ENCODE data around the gene GCDH. TPM values are rescaled to one million over a fixed set of nuclear protein-coding genes. Genes with fewer than 3 reads are reported as not detected.

The GCDH gene
- total RNA-seq, 2 donors from 2014 or later = 58.1 to 62.9 TPM

DNA sequence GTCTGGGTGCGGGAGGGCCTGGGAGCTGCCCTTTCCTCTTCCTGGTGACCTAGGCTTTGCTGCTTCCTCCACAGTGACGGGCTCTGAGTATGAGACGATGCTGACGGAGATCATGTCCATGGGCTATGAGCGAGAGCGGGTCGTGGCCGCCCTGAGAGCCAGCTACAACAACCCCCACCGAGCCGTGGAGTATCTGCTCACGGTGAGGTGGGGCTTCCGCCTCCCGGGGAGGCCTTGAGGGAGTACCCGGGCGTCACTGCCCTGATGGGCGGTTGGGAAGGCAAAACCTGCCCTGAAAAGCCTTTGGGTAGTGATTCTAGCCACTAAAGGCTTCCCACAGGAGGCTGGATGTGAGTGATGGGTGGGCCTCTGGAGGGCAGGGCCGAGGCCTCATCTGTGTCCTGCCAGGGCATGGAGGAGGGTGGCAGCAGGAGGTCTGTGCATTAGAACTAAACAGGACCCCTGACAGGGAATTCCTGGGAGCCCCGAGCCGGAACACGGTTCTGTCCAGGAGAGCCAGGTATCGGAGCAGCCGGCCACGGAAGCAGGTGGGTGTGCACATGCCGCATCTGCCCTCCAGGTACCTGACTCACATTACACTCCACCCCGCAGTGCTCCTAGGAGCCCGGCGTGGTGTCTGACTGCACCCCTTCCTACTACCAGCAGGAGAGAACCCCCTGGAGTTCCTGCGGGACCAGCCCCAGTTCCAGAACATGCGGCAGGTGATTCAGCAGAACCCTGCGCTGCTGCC is 57.8 kb downstream of the GCDH start:
- Histone ChIP-seq H3K4me1 (ENCODE audit: control insufficient read depth, insufficient read depth, low read length) (no peaks in the 10 kb centered on the region), H3K9me3 (ENCODE audit: control insufficient read depth, low read length) (no peaks in the 10 kb centered on the region), H3K9ac (ENCODE audit: extremely low read depth, low read length, poor library complexity, severe bottlenecking) (no peak overlapping the region), H3K27ac (ENCODE audit: low read depth, low read length) (no peak overlapping the region), H3K27me3 (ENCODE audit: control insufficient read depth, insufficient read depth, low read length, poor library complexity, severe bottlenecking) (no peaks in the 10 kb centered on the region), H3K36me3 (ENCODE audit: control insufficient read depth, insufficient read depth, low read length) (peaks cover 58% of the 10 kb centered on the region), H3K4me3 (ENCODE audit: low read length) (no peak overlapping the region)
- H3K4me1 Mint-ChIP-seq = peaks cover 6% of the 10 kb centered on the region
- no peak overlapping the region for H3K4me3 Mint-ChIP-seq
- H3K27me3 Mint-ChIP-seq (ENCODE audit: insufficient read depth) = no peaks in the 10 kb centered on the region
- no peak for DNase-seq
- peak overlapping the region; percentile 35 for H3K27ac Mint-ChIP-seq
- no peak for TF ChIP-seq CTCF (conservative IDR thresholded peaks at IDR 0.05)
- H3K9me3 Mint-ChIP-seq = no peaks in the 10 kb centered on the region
- WGBS, 2 experiments (ENCODE audit: insufficient coverage in 1 of 2, insufficient read length in 1 of 2) = 93% methylated on average over 20 to 30 of the region's 30 CpGs
- peaks cover 64% of the 10 kb centered on the region for H3K36me3 Mint-ChIP-seq (ENCODE audit: low read depth)

Small RNA genes within 50 kb of the gene (microRNA-seq; reads per million reads assigned to microRNA genes)
- gene MIR5695 (ENCODE audit: borderline microRNAs expressed) (not detected), gene MIR6515 (ENCODE audit: borderline microRNAs expressed) (0.44 reads per million), gene MIR6794 (ENCODE audit: borderline microRNAs expressed) (not detected)

Other genes with a start within 250 kb of the GCDH start
- gene MAN2B1, start 224.4 kb upstream of the GCDH start, total RNA-seq = 100 to 1,000 TPM; 101 to 113 TPM
- gene WDR83, start 224.4 kb upstream of the GCDH start, total RNA-seq = 10 to 100 TPM; 18.8 to 26.2 TPM
- 10 to 100 TPM; 76.1 to 98.5 TPM for gene DHPS, start 209.3 kb upstream of the GCDH start, total RNA-seq
- not detected for gene GNG14, start 203.2 kb upstream of the GCDH start, total RNA-seq
- gene FBXW9, start 194.5 kb upstream of the GCDH start, total RNA-seq = 10 to 100 TPM; 12.6 to 14.7 TPM
- gene TNPO2, start 167.2 kb upstream of the GCDH start, total RNA-seq = 100 to 1,000 TPM; 106 to 113 TPM
- 100 to 1,000 TPM; 103 to 125 TPM for gene TRIR, start 156.5 kb upstream of the GCDH start, total RNA-seq
- 100 to 1,000 TPM in 1 of 2 donors, 10 to 100 TPM in 1; 97.8 to 102 TPM for gene GET3, start 153.7 kb upstream of the GCDH start, total RNA-seq
- 1 to 10 TPM in 1 of 2 donors, under 1 TPM in 1; 0.95 to 1.2 TPM for gene BEST2, start 139.4 kb upstream of the GCDH start, total RNA-seq
- 100 to 1,000 TPM in 1 of 2 donors, 10 to 100 TPM in 1; 82.1 to 103 TPM for gene HOOK2, start 115.6 kb upstream of the GCDH start, total RNA-seq
- 1 to 10 TPM; 6.7 to 7.2 TPM for gene JUNB, start 99.7 kb upstream of the GCDH start, total RNA-seq
- 100 to 1,000 TPM; 429 to 507 TPM for gene PRDX2, start 89.4 kb upstream of the GCDH start, total RNA-seq
- 10 to 100 TPM; 34.4 to 57.4 TPM for gene THSD8, start 89.1 kb upstream of the GCDH start, total RNA-seq
- 10 to 100 TPM; 51.0 to 97.1 TPM for gene RNASEH2A, start 84.6 kb upstream of the GCDH start, total RNA-seq
- 1 to 10 TPM in 1 of 2 donors, under 1 TPM in 1; 0.68 to 1.7 TPM for gene RTBDN, start 56.6 kb upstream of the GCDH start, total RNA-seq
- gene MAST1, start 52.6 kb upstream of the GCDH start, total RNA-seq = 10 to 100 TPM in 1 of 2 donors, 1 to 10 TPM in 1; 6.9 to 18.5 TPM
- gene DNASE2, start 9.7 kb upstream of the GCDH start, total RNA-seq = 10 to 100 TPM; 20.8 to 32.3 TPM
- gene KLF1, start 4.0 kb upstream of the GCDH start, total RNA-seq = 1 to 10 TPM in 1 of 2 donors, under 1 TPM in 1; 0.91 to 1.0 TPM
- 1 to 10 TPM; 2.4 to 3.9 TPM for gene SYCE2, start 28.1 kb downstream of the GCDH start, total RNA-seq
- 10 to 100 TPM; 65.1 to 70.8 TPM for gene FARSA, start 42.6 kb downstream of the GCDH start, total RNA-seq
- 1,000 to 10,000 TPM in 1 of 2 donors, 100 to 1,000 TPM in 1; 873 to 1,303 TPM for gene CALR, start 47.4 kb downstream of the GCDH start, total RNA-seq
- 100 to 1,000 TPM in 1 of 2 donors, 10 to 100 TPM in 1; 75.5 to 117 TPM for gene RAD23A, start 54.7 kb downstream of the GCDH start, total RNA-seq
- 10 to 100 TPM; 31.0 to 34.9 TPM for gene GADD45GIP1, start 66.1 kb downstream of the GCDH start, total RNA-seq
- under 1 TPM; 0.13 to 0.40 TPM for gene DAND5, start 78.4 kb downstream of the GCDH start, total RNA-seq
- gene NFIX, start 104.3 kb downstream of the GCDH start, total RNA-seq = under 1 TPM; 0.22 to 0.40 TPM
- 1 to 10 TPM; 1.9 to 2.0 TPM for gene LYL1, start 211.7 kb downstream of the GCDH start, total RNA-seq
- gene TRMT1, start 225.6 kb downstream of the GCDH start, total RNA-seq = 10 to 100 TPM; 51.3 to 66.2 TPM
- gene NACC1, start 227.1 kb downstream of the GCDH start, total RNA-seq = 100 to 1,000 TPM; 164 to 172 TPM